ENCODE data around the gene SETD2. TPM values are rescaled to one million over a fixed set of nuclear protein-coding genes. Genes with fewer than 3 reads are reported as not detected.

SETD2 gene
- total RNA-seq, 1 donor, result 45.3 TPM

DNA sequence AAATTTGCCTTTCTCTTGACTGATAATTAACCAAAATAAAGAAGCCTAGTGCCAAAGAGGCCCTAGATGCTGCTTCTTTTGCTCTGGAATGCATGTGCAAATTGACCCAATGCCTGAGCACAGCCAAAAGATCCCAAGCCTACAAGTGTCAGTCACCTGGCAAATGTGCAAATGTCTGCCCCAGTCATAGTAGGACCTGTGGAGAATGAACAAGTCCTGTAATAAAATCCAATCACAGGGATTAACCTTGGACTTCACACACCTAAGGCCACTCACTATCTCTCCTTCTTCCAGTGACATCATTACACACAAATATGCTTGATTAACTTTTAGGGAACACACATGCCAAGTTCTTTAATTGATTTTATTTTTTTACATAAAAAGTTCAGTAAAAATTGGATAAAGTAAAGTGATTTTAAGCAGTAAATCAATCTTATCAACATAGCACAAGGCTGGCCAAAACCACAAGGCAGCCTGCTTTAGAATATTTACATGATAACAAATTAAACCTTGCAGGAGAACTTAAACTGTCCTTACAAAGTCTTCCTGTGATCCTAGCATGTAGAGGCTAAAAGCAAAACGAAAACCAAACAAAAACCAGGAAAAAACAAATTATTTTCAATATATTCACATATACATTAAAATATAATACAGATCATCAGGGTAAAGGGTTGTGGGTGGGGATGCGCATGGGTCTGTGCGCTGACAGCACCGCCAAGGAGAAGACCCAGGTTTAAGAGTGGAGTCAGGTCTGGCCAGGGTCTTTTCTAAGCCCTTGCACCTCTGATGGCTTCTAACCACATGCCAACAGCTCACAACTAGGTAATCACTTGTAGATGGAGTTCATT is 147.6 kb downstream of the SETD2 start:
- TF ChIP-seq, protein P1, sequence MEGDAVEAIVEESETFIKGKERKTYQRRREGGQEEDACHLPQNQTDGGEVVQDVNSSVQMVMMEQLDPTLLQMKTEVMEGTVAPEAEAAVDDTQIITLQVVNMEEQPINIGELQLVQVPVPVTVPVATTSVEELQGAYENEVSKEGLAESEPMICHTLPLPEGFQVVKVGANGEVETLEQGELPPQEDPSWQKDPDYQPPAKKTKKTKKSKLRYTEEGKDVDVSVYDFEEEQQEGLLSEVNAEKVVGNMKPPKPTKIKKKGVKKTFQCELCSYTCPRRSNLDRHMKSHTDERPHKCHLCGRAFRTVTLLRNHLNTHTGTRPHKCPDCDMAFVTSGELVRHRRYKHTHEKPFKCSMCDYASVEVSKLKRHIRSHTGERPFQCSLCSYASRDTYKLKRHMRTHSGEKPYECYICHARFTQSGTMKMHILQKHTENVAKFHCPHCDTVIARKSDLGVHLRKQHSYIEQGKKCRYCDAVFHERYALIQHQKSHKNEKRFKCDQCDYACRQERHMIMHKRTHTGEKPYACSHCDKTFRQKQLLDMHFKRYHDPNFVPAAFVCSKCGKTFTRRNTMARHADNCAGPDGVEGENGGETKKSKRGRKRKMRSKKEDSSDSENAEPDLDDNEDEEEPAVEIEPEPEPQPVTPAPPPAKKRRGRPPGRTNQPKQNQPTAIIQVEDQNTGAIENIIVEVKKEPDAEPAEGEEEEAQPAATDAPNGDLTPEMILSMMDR (IDR thresholded peaks at IDR 0.05; ENCODE audit: insufficient read depth, low read depth, low read length), result no peak
- no peak overlapping the region for H3K4me3 ChIP-seq (ENCODE audit: low read depth, low read length)
- DNase-seq (ENCODE audit: low read depth), result no peak

DNA sequence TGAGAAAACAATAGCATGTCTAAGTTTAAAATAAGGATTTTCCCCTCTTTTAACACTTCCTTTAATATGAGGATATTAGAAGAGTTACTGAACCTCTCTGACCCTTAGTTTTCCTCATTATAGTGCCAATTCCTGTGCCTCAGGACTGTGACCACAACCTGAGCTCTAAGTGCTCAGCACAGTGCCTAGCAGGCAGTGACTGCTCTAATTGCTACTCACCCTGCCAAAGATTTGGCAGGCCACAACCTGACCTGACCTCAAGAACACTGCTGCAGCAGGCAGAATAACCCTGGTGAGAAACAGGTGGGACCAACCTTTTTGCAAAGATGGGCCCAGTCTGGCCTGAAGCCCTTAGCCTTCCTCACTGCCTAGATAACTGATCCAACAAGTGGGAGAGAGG is 148.8 kb downstream of the SETD2 start:
- no peak overlapping the region for H3K4me3 ChIP-seq (ENCODE audit: low read depth, low read length)
- TF ChIP-seq, protein P1 (IDR thresholded peaks at IDR 0.05; ENCODE audit: insufficient read depth, low read depth, low read length), result no peak
- no peak for DNase-seq (ENCODE audit: low read depth)

DNA sequence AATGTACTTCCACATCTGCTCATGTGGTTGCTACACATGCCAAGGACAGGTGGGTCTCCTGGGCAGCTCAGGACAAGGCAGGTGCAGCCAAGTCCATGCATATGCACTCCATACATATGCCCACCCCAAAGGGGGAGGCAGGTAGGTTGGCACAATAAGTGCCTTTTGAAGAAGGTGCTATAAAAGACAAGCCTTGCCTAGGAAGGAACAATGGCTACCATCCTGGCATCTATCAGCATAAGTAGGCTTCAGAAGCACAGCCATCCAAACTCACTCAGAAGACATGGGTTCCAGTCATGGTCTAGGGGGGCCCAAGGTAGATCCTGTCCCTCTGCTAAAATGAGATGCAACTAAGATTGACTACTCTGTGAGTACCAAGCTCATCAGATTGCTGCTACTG is 149.9 kb downstream of the SETD2 start:
- no peak overlapping the region for H3K4me3 ChIP-seq (ENCODE audit: low read depth, low read length)
- TF ChIP-seq, protein P1 (IDR thresholded peaks at IDR 0.05; ENCODE audit: insufficient read depth, low read depth, low read length), result no peak
- DNase-seq (ENCODE audit: low read depth), result no peak

DNA sequence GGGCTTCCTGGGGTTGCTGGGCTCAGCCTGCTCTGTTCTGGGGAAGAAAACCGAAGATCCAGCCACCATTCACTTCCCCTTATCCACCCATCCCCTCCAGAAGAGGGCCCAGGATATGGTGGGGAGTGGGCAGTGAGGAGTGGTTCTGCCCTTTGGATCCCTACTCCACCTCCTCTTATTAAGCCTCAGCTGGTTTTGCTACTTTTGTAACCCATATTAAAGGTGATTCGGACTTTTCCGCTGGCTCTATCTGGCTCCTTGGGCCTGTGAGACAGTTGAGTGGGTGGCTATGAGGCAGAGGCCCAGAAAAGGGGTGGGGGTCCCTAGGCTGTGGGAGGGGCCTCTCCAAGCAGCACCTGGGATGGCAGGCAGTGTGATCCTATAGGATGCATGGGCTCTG is 150.7 kb downstream of the SETD2 start:
- no peak for DNase-seq (ENCODE audit: low read depth)
- TF ChIP-seq, protein P1 (IDR thresholded peaks at IDR 0.05; ENCODE audit: insufficient read depth, low read depth, low read length), result no peak
- no peak overlapping the region for H3K4me3 ChIP-seq (ENCODE audit: low read depth, low read length)

DNA sequence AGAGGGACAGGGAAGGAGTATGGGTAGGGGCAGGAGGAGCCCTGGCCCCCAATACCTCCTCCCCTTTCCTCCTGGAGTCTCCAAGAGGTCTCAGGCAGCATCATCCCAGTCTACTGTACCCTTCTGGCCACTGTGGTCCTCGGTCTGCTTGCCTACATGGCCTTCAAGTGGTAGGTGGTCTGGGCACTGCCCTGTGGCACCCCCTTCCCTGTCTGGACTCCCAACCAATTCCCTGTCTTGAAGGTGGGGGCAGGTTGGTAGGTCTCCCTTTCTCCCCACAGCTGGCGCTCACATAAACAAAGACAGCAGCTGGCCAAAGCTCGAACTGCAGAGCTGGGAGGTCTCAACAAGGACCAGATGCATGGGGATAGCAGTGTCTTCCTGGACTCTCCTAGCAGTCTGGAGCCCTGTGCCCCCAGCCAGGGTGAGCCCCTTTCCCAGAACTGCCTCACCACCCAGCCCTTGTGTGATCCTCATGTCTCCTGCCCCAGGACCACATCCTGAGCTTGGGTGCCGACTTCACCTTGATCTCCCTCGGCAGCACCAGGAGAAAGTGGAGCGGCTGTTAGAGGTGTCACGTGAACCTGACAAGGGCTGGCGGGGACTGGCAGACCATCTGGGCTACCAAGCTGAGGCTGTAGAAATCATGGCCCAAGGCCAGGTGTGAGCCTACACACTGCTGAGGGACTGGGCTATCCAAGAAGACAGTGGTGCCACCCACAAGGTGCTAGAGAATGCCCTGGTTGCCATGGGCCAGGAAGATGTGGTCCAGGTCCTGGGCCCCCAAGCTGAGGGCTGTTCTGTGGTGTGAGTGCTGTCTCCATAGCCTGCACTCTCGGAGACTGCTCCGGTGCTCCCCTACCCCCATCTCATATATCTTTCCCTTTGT is 151.3 kb downstream of the SETD2 start:
- DNase-seq (ENCODE audit: low read depth), result no peak
- H3K4me3 ChIP-seq (ENCODE audit: low read depth, low read length), result no peak overlapping the region
- TF ChIP-seq, protein P1 (IDR thresholded peaks at IDR 0.05; ENCODE audit: insufficient read depth, low read depth, low read length), result no peak

DNA sequence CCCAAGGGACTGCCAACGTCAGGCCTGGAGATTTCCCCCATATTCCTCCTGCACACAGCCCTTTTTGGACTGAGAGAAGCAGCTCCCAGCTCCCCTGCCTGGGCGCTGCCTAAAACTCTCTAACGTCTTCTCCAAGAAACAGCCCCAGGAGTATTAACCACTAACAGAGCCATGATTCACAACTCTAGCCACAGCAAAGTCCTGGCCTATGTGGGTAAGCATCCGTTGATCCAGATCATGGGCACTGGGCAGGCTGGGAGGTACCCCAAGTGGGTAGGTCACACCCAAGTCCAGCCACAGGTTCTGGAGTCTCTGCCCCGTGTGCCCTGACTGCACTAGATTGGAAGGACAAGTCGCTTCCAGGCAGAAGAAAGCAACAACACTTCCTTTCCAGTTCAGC is 152.5 kb downstream of the SETD2 start:
- H3K4me3 ChIP-seq (ENCODE audit: low read depth, low read length), result no peak overlapping the region
- TF ChIP-seq, protein P1 (IDR thresholded peaks at IDR 0.05; ENCODE audit: insufficient read depth, low read depth, low read length), result no peak
- no peak for DNase-seq (ENCODE audit: low read depth)
